PC-3 (cell line): Measurements from ENCODE around the gene PTCD1.
"Not testable (repeated sequence)": the region's sequence is repeated elsewhere in the genome, so short reads cannot be mapped to it uniquely, and the experiment has no call there.

ENCODE experiments used
- CTCF ChIP-seq: fragments of 300-600 bp; sonication (generic); conservative IDR thresholded peaks from 2 replicates; pipeline ENCODE4 v1.5.1; 2017; ENCODE audit warnings: antibody characterized with exemption, low read depth, mild to moderate bottlenecking, low read length
- EZH2 ChIP-seq: fragments of 300-600 bp; sonication (generic); IDR thresholded peaks from one replicate; pipeline ENCODE4 v1.6.1; 2017; ENCODE audit warnings: antibody characterized with exemption, mild to moderate bottlenecking, low read length; ENCODE audit not compliant: unreplicated experiment
- EZH2phosphoT487 ChIP-seq: fragments of 300-600 bp; sonication (generic); IDR thresholded peaks from 2 replicates; pipeline ENCODE4 v1.6.1; 2018; ENCODE audit warnings: mild to moderate bottlenecking, antibody characterized with exemption, low read length, borderline replicate concordance

- not testable (repeated sequence) for TF ChIP-seq CTCF, EZH2, EZH2phosphoT487
Observed at GRCh38 chr7:99431756-99432540, 6.7 kb downstream of the PTCD1 start.
